Sigmoid colon (tissue), 3 donors: ENCODE results near the gene CORO1C.
"Not testable (repeated sequence)": the region's sequence is repeated elsewhere in the genome, so short reads cannot be mapped to it uniquely, and the experiment has no call there.

Experiments
- POLR2A ChIP-seq, 2 donors: fragments of 450-650 bp; IDR thresholded peaks; one replicate each; pipeline ENCODE4 v1.6.1; 2016; ENCODE audit warnings: antibody characterized with exemption in 2 of 2, mild to moderate bottlenecking in 2 of 2, moderate library complexity in 2 of 2
- TF ChIP-seq, protein P1 (sequence below), 4 experiments: fragments of 450-650 bp in 3 of 4; fragments of 200-600 bp in 1 of 4; IDR thresholded peaks; one replicate each; pipeline ENCODE4 v1.5.1; 2016 to 2019; ENCODE audit warnings: antibody characterized with exemption in 4 of 4, mild to moderate bottlenecking in 3 of 4, moderate library complexity in 2 of 4

DNA sequence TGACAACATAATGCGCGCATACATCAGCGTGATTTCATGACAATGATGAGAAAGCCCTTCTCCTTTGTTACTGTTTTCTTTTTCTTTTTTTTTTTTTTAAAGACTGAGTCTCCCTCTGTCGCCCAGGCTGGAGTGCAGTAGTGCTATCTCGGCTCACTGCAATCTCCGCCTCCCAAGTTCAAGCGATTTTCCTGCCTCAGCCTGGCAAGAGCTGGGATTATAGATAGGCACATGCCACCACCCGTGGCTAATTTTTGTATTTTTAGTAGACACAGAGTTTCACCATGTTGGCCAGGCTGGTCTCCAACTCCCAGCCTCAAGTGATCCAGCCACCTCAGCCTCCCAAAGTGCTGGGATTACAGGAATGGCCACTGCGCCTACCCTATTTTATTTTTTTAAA lies 76.7 kb downstream of the CORO1C start:
- TF ChIP-seq, protein P1, sequence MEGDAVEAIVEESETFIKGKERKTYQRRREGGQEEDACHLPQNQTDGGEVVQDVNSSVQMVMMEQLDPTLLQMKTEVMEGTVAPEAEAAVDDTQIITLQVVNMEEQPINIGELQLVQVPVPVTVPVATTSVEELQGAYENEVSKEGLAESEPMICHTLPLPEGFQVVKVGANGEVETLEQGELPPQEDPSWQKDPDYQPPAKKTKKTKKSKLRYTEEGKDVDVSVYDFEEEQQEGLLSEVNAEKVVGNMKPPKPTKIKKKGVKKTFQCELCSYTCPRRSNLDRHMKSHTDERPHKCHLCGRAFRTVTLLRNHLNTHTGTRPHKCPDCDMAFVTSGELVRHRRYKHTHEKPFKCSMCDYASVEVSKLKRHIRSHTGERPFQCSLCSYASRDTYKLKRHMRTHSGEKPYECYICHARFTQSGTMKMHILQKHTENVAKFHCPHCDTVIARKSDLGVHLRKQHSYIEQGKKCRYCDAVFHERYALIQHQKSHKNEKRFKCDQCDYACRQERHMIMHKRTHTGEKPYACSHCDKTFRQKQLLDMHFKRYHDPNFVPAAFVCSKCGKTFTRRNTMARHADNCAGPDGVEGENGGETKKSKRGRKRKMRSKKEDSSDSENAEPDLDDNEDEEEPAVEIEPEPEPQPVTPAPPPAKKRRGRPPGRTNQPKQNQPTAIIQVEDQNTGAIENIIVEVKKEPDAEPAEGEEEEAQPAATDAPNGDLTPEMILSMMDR (IDR thresholded peaks at IDR 0.05), result not testable (repeated sequence)
- not testable (repeated sequence) for TF ChIP-seq POLR2A (IDR thresholded peaks at IDR 0.05)
